ENCODE measurements around the gene LBHD1. TPM values are rescaled to one million over a fixed set of nuclear protein-coding genes. Genes with fewer than 3 reads are reported as not detected.

Gene LBHD1
- total and polyA plus RNA-seq, 2 of the 13 experiments (the other 11 are each of a cell fraction or from before 2014, with no cell fraction given): 3.2 to 3.7 TPM

DNA sequence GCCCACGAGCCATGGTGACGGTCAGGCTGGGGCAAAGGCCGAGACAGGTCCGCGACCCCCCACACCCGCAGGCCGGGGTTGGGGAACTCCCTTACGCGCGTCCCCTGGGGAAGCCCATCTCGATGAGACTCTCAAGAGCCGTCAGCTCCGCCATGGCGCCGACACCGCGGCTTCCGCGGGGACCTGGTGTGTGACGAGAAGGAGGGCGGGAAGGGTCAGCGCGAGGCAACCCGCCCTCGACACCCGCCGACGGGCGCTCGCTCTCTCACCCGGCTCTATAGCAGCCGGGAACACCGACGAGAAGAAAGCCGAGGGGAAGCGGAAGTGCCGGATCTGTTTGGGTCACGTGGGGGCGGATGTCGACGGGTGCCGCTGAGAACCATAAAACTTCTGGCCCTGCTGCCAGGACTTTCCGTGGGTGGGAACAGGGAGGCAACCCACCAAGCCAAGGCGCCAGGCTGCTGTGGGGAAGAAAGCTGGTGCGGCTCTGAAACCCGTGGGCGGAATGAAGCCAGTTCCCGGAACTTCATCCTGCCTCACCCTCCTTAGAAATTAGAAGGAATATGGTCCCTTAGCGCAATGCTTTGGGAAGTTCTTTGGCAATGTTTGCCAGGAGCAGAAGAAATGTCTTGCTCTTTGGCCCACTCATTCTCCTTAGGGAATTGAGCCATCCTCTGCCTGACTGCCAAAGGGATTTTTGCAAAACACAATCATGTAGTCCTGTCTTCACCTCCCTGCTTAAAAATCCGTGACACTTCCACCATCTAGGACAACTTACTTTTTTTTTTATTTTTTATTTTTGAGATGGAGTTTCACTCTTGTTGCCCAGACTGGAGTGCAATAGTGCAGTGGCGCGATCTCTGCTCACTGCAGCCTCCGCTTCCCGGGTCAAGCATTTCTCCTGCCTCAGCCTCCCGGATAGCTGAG, 7.0 kb upstream of the LBHD1 start, which contains the start of gene UBXN1 (continued):
- TF ChIP-seq ZC3H13 (CRISPR knock-in tag; IDR thresholded peaks at IDR 0.05) (peak; percentile 36; the same call in 1 of the 2 replicates), POLR2AphosphoS2 (IDR thresholded peaks at IDR 0.05; ENCODE audit: low read depth, low read length) (no peak), ZNF563 (CRISPR knock-in tag; IDR thresholded peaks at IDR 0.05) (peak; percentile 45; the same call in 1 of the 2 replicates), KDM3A (CRISPR knock-in tag; IDR thresholded peaks at IDR 0.05; ENCODE audit: low read depth) (peak; percentile 71; the same call in 1 of the 2 replicates), YY1 (IDR thresholded peaks at IDR 0.05; ENCODE audit: insufficient read depth, insufficient replicate concordance, low read depth, low read length) (peak; percentile 70), GATA4 (IDR thresholded peaks at IDR 0.05; ENCODE audit: borderline replicate concordance, low read depth) (peak; percentile 15; the same call in 1 of the 2 replicates), TCF7 (IDR thresholded peaks at IDR 0.05; ENCODE audit: low read depth) (no peak), ZNF207 (IDR thresholded peaks at IDR 0.05; ENCODE audit: borderline replicate concordance) (no peak), AKAP8 (CRISPR knock-in tag; IDR thresholded peaks at IDR 0.05) (no peak), BORCS8-MEF2B (CRISPR knock-in tag; IDR thresholded peaks at IDR 0.05) (peak; percentile 73; the same call in 1 of the 2 replicates), SOX13 (IDR thresholded peaks at IDR 0.05) (no peak), SOX13 (CRISPR knock-in tag; conservative IDR thresholded peaks at IDR 0.05 in 1 of 2, IDR thresholded peaks at IDR 0.05 in 1 of 2) (no peak), ZNF678 (CRISPR knock-in tag; IDR thresholded peaks at IDR 0.05) (peak; percentile 22; the same call in 1 of the 2 replicates), HNRNPH1 (optimal IDR thresholded peaks at IDR 0.05; ENCODE audit: low read depth, low read length) (peak; percentile 51), MLLT10 (CRISPR knock-in tag; IDR thresholded peaks at IDR 0.05) (no peak), SIN3B (IDR thresholded peaks at IDR 0.05; ENCODE audit: low read length) (peak; percentile 69; the same call in 1 of the 2 replicates), ZNF790 (CRISPR knock-in tag; IDR thresholded peaks at IDR 0.05; ENCODE audit: borderline replicate concordance) (peak; percentile 49; the same call in 1 of the 2 replicates), FOXJ3 (CRISPR knock-in tag; IDR thresholded peaks at IDR 0.05; ENCODE audit: borderline replicate concordance) (no peak), YEATS2 (CRISPR knock-in tag; IDR thresholded peaks at IDR 0.05; ENCODE audit: borderline replicate concordance) (peak; percentile 97)
- TF ChIP-seq, protein P1, sequence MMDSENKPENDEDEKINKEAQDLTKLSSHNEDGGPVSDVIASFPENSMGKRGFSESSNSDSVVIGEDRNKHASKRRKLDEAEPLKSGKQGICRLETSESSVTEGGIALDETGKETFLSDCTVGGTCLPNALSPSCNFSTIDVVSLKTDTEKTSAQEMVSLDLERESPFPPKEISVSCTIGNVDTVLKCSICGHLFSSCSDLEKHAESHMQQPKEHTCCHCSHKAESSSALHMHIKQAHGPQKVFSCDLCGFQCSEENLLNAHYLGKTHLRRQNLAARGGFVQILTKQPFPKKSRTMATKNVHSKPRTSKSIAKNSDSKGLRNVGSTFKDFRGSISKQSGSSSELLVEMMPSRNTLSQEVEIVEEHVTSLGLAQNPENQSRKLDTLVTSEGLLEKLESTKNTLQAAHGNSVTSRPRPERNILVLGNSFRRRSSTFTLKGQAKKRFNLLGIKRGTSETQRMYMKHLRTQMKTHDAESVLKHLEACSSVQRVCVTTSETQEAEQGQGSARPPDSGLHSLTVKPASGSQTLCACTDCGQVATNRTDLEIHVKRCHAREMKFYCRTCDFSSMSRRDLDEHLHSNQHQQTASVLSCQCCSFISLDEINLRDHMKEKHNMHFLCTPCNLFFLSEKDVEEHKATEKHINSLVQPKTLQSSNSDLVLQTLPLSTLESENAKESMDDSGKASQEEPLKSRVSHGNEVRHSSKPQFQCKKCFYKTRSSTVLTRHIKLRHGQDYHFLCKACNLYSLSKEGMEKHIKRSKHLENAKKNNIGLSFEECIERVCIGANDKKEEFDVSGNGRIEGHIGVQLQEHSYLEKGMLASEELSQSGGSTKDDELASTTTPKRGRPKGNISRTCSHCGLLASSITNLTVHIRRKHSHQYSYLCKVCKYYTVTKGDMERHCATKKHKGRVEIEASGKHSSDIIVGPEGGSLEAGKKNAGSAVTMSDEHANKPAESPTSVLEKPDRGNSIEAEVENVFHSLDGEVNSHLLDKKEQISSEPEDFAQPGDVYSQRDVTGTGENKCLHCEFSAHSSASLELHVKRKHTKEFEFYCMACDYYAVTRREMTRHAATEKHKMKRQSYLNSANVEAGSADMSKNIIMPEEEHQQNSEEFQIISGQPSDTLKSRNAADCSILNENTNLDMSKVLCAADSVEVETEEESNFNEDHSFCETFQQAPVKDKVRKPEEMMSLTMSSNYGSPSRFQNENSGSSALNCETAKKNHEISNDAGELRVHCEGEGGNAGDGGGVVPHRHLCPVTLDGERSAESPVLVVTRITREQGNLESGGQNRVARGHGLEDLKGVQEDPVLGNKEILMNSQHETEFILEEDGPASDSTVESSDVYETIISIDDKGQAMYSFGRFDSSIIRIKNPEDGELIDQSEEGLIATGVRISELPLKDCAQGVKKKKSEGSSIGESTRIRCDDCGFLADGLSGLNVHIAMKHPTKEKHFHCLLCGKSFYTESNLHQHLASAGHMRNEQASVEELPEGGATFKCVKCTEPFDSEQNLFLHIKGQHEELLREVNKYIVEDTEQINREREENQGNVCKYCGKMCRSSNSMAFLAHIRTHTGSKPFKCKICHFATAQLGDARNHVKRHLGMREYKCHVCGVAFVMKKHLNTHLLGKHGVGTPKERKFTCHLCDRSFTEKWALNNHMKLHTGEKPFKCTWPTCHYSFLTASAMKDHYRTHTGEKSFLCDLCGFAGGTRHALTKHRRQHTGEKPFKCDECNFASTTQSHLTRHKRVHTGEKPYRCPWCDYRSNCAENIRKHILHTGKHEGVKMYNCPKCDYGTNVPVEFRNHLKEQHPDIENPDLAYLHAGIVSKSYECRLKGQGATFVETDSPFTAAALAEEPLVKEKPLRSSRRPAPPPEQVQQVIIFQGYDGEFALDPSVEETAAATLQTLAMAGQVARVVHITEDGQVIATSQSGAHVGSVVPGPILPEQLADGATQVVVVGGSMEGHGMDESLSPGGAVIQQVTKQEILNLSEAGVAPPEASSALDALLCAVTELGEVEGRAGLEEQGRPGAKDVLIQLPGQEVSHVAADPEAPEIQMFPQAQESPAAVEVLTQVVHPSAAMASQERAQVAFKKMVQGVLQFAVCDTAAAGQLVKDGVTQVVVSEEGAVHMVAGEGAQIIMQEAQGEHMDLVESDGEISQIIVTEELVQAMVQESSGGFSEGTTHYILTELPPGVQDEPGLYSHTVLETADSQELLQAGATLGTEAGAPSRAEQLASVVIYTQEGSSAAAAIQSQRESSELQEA (CRISPR knock-in tag; IDR thresholded peaks at IDR 0.05; ENCODE audit: not compliant biosample characterization): no peak
- TF ChIP-seq, protein P2, sequence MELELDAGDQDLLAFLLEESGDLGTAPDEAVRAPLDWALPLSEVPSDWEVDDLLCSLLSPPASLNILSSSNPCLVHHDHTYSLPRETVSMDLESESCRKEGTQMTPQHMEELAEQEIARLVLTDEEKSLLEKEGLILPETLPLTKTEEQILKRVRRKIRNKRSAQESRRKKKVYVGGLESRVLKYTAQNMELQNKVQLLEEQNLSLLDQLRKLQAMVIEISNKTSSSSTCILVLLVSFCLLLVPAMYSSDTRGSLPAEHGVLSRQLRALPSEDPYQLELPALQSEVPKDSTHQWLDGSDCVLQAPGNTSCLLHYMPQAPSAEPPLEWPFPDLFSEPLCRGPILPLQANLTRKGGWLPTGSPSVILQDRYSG (CRISPR knock-in tag; IDR thresholded peaks at IDR 0.05): no peak

Measured in HepG2 (cell line).